ENCODE data around the gene ASPG.
"Not testable (repeated sequence)": the region's sequence is repeated elsewhere in the genome, so short reads cannot be mapped to it uniquely, and the experiment has no call there.

The ASPG gene

GRCh38 chr14:104148433-104149277 lies 63.2 kb downstream of the ASPG start:
- 47% methylated on average over 22 of the region's 22 CpGs for WGBS

GRCh38 chr14:104149278-104149595 lies 63.7 kb downstream of the ASPG start:
- Histone ChIP-seq H3K9me3 (ENCODE audit: insufficient read depth, low read depth, low read length) (no peaks in the 10 kb centered on the region), H3K36me3 (ENCODE audit: insufficient read depth, low read length) (peaks cover 10% of the 10 kb centered on the region), H3K27ac (ENCODE audit: low read depth, low read length) (peak overlapping the region; percentile 90; the same call in 1 of the 2 replicates), H3K4me3 (ENCODE audit: low read length) (no peak overlapping the region), H3K9ac (ENCODE audit: low read depth, low read length) (peak overlapping the region; percentile 33; the same call in 1 of the 2 replicates), H3K4me1 (ENCODE audit: insufficient read depth, low read length) (peaks cover 23% of the 10 kb centered on the region), H3K27me3 (ENCODE audit: insufficient read depth, low read length) (no peaks in the 10 kb centered on the region)
- 62% methylated on average over 11 of the region's 11 CpGs for WGBS

More at GRCh38 chr14:104148433-104149277, 63.2 kb downstream of the ASPG start:
- H3K4me1 ChIP-seq (ENCODE audit: insufficient read depth, low read length): peaks cover 23% of the 10 kb centered on the region
- no peaks in the 10 kb centered on the region for H3K9me3 ChIP-seq (ENCODE audit: insufficient read depth, low read depth, low read length)
- H3K4me3 ChIP-seq (ENCODE audit: low read length): no peak overlapping the region
- H3K27ac ChIP-seq (ENCODE audit: low read depth, low read length): peak overlapping the region; percentile 90; the same call in 1 of the 2 replicates
- no peaks in the 10 kb centered on the region for H3K27me3 ChIP-seq (ENCODE audit: insufficient read depth, low read length)
- no peak overlapping the region for H3K9ac ChIP-seq (ENCODE audit: low read depth, low read length)
- H3K36me3 ChIP-seq (ENCODE audit: insufficient read depth, low read length): peaks cover 10% of the 10 kb centered on the region

- Histone ChIP-seq H3K27ac (ENCODE audit: low read depth, low read length) (peak overlapping the region; percentile 90), H3K4me3 (ENCODE audit: low read length) (no peak overlapping the region; the same call in 1 of the 2 replicates)
- 2% methylated on average over 11 of the region's 12 CpGs for WGBS
Measured at GRCh38 chr14:104149617-104150135, 64.2 kb downstream of the ASPG start.

GRCh38 chr14:104150136-104151025 lies 64.9 kb downstream of the ASPG start:
- H3K27me3 ChIP-seq (ENCODE audit: insufficient read depth, low read length): no peaks in the 10 kb centered on the region
- peak overlapping the region; percentile 86 for H3K27ac ChIP-seq (ENCODE audit: low read depth, low read length)
- peaks cover 23% of the 10 kb centered on the region for H3K4me1 ChIP-seq (ENCODE audit: insufficient read depth, low read length)
- peaks cover 10% of the 10 kb centered on the region for H3K36me3 ChIP-seq (ENCODE audit: insufficient read depth, low read length)
- H3K9me3 ChIP-seq (ENCODE audit: insufficient read depth, low read depth, low read length): no peaks in the 10 kb centered on the region
- H3K9ac ChIP-seq (ENCODE audit: low read depth, low read length): no peak overlapping the region; the same call in 1 of the 2 replicates
- no peak overlapping the region for H3K4me3 ChIP-seq (ENCODE audit: low read length)
- 45% methylated on average over 19 of the region's 19 CpGs for WGBS

More at GRCh38 chr14:104149617-104150135, 64.2 kb downstream of the ASPG start:
- Histone ChIP-seq H3K9ac (ENCODE audit: low read depth, low read length) (peak overlapping the region; percentile 33; the same call in 1 of the 2 replicates), H3K27me3 (ENCODE audit: insufficient read depth, low read length) (no peaks in the 10 kb centered on the region), H3K36me3 (ENCODE audit: insufficient read depth, low read length) (peaks cover 10% of the 10 kb centered on the region), H3K4me1 (ENCODE audit: insufficient read depth, low read length) (peaks cover 23% of the 10 kb centered on the region), H3K9me3 (ENCODE audit: insufficient read depth, low read depth, low read length) (no peaks in the 10 kb centered on the region)

- H3K9me3 ChIP-seq (ENCODE audit: insufficient read depth, low read depth, low read length): no peaks in the 10 kb centered on the region
- H3K4me1 ChIP-seq (ENCODE audit: insufficient read depth, low read length): peaks cover 23% of the 10 kb centered on the region
- 85% methylated on average over 5 of the region's 5 CpGs for WGBS
- H3K4me3 ChIP-seq (ENCODE audit: low read length): no peak overlapping the region
- no peaks in the 10 kb centered on the region for H3K27me3 ChIP-seq (ENCODE audit: insufficient read depth, low read length)
- peaks cover 10% of the 10 kb centered on the region for H3K36me3 ChIP-seq (ENCODE audit: insufficient read depth, low read length)
- no peak overlapping the region for H3K9ac ChIP-seq (ENCODE audit: low read depth, low read length)
- peak overlapping the region; percentile 46 for H3K27ac ChIP-seq (ENCODE audit: low read depth, low read length)
Measured at GRCh38 chr14:104151026-104151381, 65.5 kb downstream of the ASPG start.

GRCh38 chr14:104151566-104152245 lies 66.2 kb downstream of the ASPG start:
- Histone ChIP-seq H3K9me3 (ENCODE audit: insufficient read depth, low read depth, low read length) (no peaks in the 10 kb centered on the region), H3K4me3 (ENCODE audit: low read length) (no peak overlapping the region), H3K4me1 (ENCODE audit: insufficient read depth, low read length) (peaks cover 23% of the 10 kb centered on the region), H3K36me3 (ENCODE audit: insufficient read depth, low read length) (peaks cover 10% of the 10 kb centered on the region), H3K27ac (ENCODE audit: low read depth, low read length) (no peak overlapping the region; the same call in 1 of the 2 replicates), H3K27me3 (ENCODE audit: insufficient read depth, low read length) (no peaks in the 10 kb centered on the region), H3K9ac (ENCODE audit: low read depth, low read length) (no peak overlapping the region)
- 94% methylated on average over 34 of the region's 34 CpGs for WGBS

- H3K36me3 ChIP-seq (ENCODE audit: insufficient read depth, low read length): peaks cover 10% of the 10 kb centered on the region
- no peak overlapping the region for H3K4me3 ChIP-seq (ENCODE audit: low read length)
- H3K4me1 ChIP-seq (ENCODE audit: insufficient read depth, low read length): peaks cover 23% of the 10 kb centered on the region
- no peaks in the 10 kb centered on the region for H3K27me3 ChIP-seq (ENCODE audit: insufficient read depth, low read length)
- WGBS: 97% methylated on average over 14 of the region's 14 CpGs
- H3K9ac ChIP-seq (ENCODE audit: low read depth, low read length): no peak overlapping the region
- no peak overlapping the region for H3K27ac ChIP-seq (ENCODE audit: low read depth, low read length)
- no peaks in the 10 kb centered on the region for H3K9me3 ChIP-seq (ENCODE audit: insufficient read depth, low read depth, low read length)
Measured at GRCh38 chr14:104152246-104152575, 66.7 kb downstream of the ASPG start.

- 95% methylated on average over 21 of the region's 21 CpGs for WGBS
- Histone ChIP-seq H3K9me3 (ENCODE audit: insufficient read depth, low read depth, low read length) (no peaks in the 10 kb centered on the region), H3K4me1 (ENCODE audit: insufficient read depth, low read length) (peaks cover 20% of the 10 kb centered on the region), H3K4me3 (ENCODE audit: low read length) (no peak overlapping the region), H3K27ac (ENCODE audit: low read depth, low read length) (no peak overlapping the region), H3K9ac (ENCODE audit: low read depth, low read length) (no peak overlapping the region), H3K27me3 (ENCODE audit: insufficient read depth, low read length) (no peaks in the 10 kb centered on the region), H3K36me3 (ENCODE audit: insufficient read depth, low read length) (peaks cover 11% of the 10 kb centered on the region)
Measured at GRCh38 chr14:104152686-104153393, 67.3 kb downstream of the ASPG start.

GRCh38 chr14:104153394-104153755 lies 67.9 kb downstream of the ASPG start:
- not testable (repeated sequence) for H3K27ac ChIP-seq (ENCODE audit: low read depth, low read length); H3K27me3 ChIP-seq (ENCODE audit: insufficient read depth, low read length); H3K4me3 ChIP-seq (ENCODE audit: low read length); H3K9me3 ChIP-seq (ENCODE audit: insufficient read depth, low read depth, low read length); H3K9ac ChIP-seq (ENCODE audit: low read depth, low read length)
- Histone ChIP-seq H3K36me3 (ENCODE audit: insufficient read depth, low read length) (peaks cover 14% of the 10 kb centered on the region), H3K4me1 (ENCODE audit: insufficient read depth, low read length) (peaks cover 16% of the 10 kb centered on the region)
- 48% methylated on average over 6 of the region's 7 CpGs for WGBS

GRCh38 chr14:104154246-104154645 lies 68.7 kb downstream of the ASPG start:
- H3K4me3 ChIP-seq (ENCODE audit: low read length): no peak overlapping the region
- peaks cover 19% of the 10 kb centered on the region for H3K36me3 ChIP-seq (ENCODE audit: insufficient read depth, low read length)
- H3K27ac ChIP-seq (ENCODE audit: low read depth, low read length): no peak overlapping the region
- H3K9ac ChIP-seq (ENCODE audit: low read depth, low read length): no peak overlapping the region
- peaks cover 12% of the 10 kb centered on the region for H3K4me1 ChIP-seq (ENCODE audit: insufficient read depth, low read length)
- WGBS: 90% methylated on average over 15 of the region's 15 CpGs
- H3K27me3 ChIP-seq (ENCODE audit: insufficient read depth, low read length): no peaks in the 10 kb centered on the region
- H3K9me3 ChIP-seq (ENCODE audit: insufficient read depth, low read depth, low read length): no peaks in the 10 kb centered on the region

All from HUES64 (cell line).